ENCODE data around the gene POLR1C.
"Not testable (repeated sequence)": the region's sequence is repeated elsewhere in the genome, so short reads cannot be mapped to it uniquely, and the experiment has no call there.

The POLR1C gene

DNA sequence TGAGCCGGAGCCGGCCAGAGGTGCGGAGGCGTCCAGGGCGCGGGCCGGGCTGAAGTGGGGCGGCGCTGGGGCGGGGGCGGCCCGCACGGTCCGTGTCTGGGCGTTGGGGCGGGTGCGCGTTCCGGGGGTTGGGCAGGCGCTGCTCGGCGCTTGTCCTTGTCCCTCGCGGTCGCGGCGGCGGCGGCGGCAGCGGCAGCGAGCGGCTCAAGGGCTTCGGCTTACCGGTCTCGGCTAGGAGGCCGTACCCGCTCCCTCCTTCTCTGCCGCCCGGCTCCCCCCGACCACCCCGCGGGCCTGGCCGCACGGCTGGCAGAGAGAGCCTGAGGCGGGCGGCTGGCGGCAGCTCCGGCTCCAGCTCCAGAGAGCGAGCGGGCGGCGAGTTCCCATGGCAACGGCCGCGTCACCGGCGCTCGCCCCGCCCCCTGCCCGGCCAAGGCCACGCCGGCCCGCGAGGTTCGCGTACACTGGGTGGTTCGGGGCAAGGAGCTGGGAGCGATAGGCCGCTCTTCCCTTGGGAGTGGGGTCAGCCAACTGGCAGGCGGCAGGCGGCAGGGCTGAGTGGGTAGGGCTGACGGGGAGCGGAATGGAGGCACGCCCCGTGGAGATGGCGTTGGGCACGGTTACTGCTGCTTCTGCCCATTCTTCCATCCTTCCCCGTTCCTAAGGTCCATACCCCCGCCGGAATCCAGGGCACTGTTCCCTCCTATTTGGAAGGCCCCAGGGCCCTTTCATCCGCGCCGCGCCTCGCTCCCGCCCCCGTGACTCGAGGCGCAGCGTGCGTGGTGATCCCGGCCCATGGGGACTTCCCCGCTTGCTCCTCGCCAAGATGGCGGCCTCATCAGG, 6.7 kb upstream of the POLR1C start, which contains the start of gene LRRC73:
Gene LRRC73, minus strand, starts transcription at position 363 of the 843 bp plus-strand sequence. CDS start 561 bp downstream, outside the sequence.
- DNase-seq (ENCODE audit: low spot score) = peak; percentile 94

GRCh38 chr6:43510827-43511163, 6.1 kb upstream of the POLR1C start:
- DNase-seq (ENCODE audit: low spot score) = no peak

- DNase-seq (ENCODE audit: low spot score) = no peak
These were observed 5.0 kb upstream of the POLR1C start for GRCh38 chr6:43511824-43512415.

DNA sequence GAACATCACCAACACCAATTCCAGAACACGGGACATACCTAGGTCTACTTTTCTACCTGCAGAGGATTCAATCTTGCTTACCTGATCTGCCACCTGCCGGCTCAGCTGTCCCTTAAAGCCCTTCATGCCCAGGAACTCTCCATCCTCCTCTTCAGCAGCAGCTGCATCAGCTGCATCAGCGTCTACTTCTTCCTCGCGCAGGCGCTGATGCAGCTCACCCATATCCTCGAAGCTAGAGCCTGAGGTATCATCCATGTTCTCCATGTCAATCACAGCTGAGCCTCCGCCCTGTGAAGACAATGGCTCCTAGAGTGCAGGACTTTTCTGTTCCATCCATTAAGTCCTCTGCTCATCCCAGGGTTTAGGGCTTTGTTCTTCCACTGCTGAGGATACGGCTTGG, 1.1 kb upstream of the POLR1C start:
- no peak for DNase-seq (ENCODE audit: low spot score)

DNA sequence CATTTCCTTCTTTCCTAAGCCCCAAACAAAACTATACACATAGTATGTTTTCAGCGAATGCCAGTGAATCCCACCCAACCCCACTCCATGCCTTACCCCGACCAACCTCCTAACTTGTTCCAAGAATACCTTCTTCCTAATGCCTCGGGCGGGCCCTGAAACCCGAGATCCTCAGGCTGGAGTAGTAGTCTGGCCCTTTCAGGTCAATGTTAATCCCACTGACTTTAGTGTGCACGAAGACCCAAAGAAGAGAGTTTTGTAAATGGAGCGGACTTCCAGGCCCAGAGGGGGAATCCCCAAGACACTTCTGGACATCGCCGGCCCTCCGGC, 557 bp upstream of the POLR1C start:
- DNase-seq (ENCODE audit: low spot score) = no peak

GRCh38 chr6:43517505-43518357, 842 bp downstream of the POLR1C start:
- no peak for DNase-seq (ENCODE audit: low spot score)

DNA sequence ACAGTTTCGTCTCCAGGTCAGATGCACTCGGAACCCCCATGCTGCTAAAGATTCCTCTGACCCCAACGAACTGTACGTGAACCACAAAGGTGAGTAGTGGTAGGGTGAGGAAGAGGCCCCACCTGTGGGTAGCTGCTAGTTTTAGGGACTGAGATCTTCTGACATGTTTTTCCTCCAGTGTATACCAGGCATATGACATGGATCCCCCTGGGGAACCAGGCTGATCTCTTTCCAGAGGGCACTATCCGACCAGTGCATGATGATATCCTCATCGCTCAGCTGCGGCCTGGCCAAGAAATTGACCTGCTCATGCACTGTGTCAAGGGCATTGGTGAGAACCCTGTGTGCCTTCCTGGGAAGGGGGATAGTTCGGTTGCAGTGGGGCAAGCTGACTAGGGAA, 3.2 kb downstream of the POLR1C start:
- no peak for DNase-seq (ENCODE audit: low spot score)

- DNase-seq (ENCODE audit: low spot score) = no peak
These were observed 4.9 kb downstream of the POLR1C start for GRCh38 chr6:43521836-43522235.

DNA sequence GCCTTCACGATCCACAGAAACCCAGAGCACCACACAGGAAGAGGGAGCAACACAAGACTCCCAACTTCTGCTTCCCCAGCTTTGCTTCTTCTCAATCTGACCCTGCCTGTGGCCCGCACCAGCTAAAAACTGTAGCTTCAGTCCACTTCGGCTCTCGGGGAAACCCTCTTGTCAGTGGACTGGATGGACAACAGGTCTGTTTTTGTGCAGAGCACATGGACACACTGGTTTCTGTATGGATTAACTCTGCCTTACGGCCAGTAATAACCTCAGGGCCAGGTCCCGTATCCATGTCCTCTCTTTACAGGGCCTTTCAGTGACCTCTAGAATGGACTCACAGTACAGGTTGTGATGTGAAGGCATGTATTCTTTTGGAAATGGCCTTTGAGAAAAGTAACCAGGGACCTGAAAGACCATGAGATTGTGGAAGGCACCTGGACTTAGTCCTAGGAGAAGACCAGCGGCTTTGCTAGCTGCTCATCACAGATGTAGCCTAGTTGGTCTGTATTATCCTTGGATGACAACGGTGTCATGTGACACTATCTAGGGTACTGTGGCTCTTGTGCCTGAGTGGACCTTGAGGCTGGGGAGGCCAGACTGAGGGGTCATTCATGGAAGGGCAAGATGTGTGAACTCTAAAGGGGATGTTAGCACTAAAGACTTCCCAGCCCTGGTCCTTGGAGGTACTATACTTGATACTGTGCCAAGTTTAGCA, 5.8 kb downstream of the POLR1C start:
- DNase-seq (ENCODE audit: low spot score) = no peak

DNA sequence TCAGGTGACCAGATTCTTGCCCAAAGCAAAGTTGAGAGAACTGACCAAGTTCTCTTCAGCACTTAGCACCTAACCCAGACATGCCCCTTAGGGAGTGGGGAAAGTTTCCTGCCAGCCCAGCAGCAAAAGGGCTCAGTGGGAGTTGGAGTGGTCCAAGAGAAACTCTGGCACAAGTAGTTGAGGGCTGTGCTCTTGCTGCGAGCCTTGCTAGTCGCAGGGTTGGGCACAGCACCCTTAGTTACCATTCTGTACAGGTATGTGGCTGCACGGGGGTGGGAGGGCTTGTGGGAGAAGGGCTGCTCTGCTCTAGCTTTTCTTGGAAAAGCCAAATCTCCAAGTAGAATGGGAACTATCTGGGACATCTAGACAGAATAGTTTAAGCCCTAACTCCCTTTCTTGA, 6.4 kb downstream of the POLR1C start:
- DNase-seq (ENCODE audit: low spot score) = no peak

DNA sequence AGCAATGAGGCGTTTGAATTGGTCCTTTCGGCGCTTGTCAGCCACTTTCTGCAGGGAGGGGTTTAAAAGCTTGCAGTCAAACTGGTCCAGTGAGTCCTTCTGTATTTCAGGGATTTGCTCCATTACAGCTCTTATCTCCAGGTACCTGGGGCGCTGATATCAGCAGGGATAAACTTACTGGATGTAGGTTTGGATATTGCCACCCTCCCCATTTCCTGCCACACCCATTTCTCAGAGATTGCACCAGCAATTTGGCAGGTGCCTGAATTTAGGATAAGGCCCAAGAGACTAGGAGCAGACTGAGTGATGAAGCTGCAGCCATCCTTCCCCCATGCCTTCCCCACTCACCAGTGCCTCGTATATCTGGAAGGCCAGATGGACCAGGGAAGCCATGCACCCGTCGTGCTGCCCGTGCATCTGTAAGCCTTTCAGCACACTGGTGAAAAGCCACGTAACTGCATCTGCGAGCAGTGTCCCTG, 7.6 kb downstream of the POLR1C start:
- no peak for DNase-seq (ENCODE audit: low spot score)

DNA sequence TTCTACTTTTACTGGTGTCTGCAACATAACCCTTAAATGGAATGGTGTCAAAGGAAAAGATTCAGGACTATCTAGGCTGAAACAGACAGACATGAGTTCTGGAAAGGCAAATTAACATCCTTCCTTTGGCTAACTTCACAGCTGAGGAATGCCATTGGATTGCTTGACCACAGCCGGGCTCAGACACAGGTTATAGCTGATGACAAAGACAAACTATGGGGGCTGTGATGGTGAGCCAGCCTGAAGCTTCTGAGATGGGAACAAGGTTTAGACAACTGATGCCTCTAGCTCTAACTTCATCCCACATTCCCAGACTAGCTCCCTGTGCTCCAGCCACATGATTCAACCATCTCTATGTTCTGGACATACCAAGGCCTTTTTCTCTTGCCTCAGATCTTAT, 15.3 kb downstream of the POLR1C start:
- no peak for DNase-seq (ENCODE audit: low spot score)

DNA sequence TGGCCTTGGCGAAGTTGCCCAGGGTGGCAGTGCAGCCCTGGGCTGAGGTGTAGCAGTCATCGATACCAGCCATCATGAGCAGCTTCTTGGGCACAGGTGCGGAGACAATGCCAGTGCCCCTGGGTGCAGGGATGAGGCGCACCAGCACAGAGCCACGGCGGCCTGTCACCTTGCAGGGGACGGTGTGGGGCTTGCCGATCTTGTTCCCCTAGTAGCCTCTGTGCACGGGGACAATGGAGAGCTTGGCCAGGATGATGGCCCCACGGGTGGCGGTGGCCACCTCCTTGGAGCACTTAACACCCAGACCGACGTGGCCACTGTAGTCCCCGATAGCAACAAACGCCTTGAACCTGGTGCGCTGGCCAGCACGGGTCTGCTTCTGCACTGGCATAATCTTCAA, 22.1 kb downstream of the POLR1C start:
- not testable (repeated sequence) for DNase-seq (ENCODE audit: low spot score)

DNA sequence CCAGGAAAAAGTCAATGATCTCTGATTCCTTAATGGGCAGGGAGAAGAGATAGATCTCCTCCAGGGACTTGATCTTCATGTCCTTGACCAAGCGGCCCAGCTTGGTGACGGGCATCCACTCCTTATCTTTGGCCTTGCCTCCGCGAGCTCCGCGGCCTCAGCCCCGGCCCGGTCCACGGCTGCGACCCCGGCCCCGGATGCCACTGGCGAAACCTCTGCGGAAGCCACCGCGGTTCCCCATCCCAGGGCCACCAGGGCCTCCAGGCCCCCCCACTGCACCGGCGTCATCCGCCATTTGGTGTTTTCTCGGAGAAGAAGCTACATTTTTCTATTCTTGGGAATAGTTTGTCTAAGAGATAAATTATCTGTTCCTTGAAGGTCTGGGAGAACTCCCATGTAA, 22.5 kb downstream of the POLR1C start:
- DNase-seq (ENCODE audit: low spot score) = not testable (repeated sequence)

DNA sequence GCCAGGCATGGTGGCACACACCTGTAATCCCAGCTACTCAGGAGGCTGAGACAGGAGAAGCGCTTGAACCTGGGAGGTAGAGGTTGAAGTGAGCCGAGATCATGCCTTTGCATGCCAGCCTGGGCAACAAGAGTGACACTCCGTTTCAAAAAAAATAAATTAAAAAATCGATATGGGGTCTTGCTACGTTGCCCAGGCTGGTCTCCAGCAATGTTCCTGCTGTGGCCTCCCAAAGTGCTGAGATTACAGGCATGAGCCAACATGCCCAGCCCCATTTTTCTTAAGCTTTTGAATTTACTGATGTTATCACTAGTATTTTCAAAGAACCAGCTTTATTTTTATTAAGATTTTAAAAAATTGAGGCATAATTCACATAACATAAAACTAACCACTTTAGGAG, 23.6 kb downstream of the POLR1C start:
- DNase-seq (ENCODE audit: low spot score) = no peak

DNA sequence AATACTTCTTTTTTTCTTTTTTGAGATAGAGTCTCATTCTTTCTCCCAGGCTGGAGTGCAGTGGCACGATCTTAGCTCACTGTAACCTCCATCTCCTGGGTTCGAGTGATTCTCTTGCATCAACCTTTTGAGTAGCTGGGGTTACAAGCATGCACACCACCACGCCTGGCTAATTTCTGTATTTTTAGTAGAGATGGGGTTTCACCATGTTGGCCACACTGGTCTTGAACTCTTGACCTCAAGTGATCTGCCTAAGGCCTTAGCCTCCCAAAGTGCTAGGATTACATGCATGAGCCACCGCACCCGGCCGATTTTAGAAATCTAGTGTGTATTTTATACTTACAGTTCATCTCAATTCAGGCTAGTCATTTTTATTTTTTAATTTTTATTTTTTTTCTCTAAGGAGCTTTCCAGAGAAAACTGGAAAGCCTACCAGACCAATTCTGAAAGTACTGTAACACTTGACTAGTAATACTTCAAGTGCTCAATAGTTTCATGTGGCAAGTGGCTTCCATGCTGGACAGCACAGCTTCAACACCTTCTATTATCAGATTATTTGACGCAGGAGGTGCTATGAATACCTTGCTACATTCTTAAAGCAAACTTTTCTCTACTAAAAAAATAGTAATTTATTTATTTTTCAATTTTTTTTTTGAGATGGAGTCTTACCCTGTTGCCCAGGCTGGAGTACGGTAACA, 25.0 kb downstream of the POLR1C start:
- no peak for DNase-seq (ENCODE audit: low spot score)

DNA sequence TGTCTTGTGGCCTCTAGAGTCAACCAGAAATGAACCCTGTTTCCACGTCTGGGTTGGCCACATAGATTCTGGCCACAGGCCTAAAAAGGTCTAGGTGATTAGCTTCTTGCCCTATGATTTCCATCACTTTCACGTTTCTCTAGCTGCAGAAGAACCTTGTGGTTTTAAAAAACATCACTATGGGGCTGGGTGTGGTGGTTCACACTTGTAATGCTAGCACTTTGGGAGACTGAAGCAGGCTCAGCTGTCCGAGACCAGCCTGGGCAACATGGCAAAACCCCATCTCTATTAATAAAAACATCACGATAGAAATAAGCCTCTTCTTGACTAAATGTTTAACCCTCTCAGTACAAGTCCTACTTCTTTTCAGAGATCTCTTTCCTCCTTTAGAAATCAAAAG, 27.6 kb downstream of the POLR1C start:
- no peak for DNase-seq (ENCODE audit: low spot score)

- DNase-seq (ENCODE audit: low spot score) = no peak
These were observed 30.3 kb downstream of the POLR1C start for GRCh38 chr6:43547222-43547621.

- not testable (repeated sequence) for DNase-seq (ENCODE audit: low spot score)
These were observed 40.7 kb downstream of the POLR1C start for GRCh38 chr6:43557620-43558019.

- DNase-seq (ENCODE audit: low spot score) = no peak
These were observed 42.4 kb downstream of the POLR1C start for GRCh38 chr6:43559328-43559727.

DNA sequence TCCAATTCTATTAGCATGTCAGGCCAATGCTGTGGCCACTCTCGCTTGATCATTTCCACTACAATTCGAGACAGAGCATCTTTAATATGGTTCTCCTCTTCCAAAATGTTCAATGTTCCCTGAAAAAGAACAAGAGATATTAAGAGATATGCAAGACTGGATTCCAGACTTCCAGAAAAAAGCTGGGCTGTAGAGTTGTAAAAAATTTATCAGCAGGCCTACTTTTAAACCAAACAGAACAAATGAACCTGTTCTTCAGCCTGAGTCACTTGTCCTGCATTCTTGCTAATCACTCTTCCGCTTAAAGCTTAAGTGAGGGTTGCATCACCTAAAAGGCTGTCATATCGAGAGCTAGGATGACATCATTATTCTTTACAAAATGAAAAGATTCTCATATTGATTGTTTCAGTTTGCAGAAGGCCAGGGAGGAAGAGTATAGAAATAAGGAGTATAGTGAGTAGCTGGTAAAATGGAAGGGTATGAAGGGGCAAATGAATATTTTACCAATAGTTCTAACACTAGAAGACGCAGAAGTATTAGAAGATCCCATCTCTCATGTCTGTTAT, 54.1 kb downstream of the POLR1C start:
- DNase-seq (ENCODE audit: low spot score) = no peak

Measured in AG20443 (cell line).